ENCODE data around the gene KCNIP3. TPM values are rescaled to one million over a fixed set of nuclear protein-coding genes. Genes with fewer than 3 reads are reported as not detected.

KCNIP3 gene
- total RNA-seq, 1 donor from 2014 or later, result not detected

- Mint-ChIP-seq H3K27ac (no peak overlapping the region), H3K9me3 (no peaks in the 10 kb centered on the region), H3K36me3 (ENCODE audit: low read depth) (no peaks in the 10 kb centered on the region), H3K4me3 (no peak overlapping the region), H3K27me3 (peaks cover 2% of the 10 kb centered on the region), H3K4me1 (no peaks in the 10 kb centered on the region)
- ChIA-PET CTCF (no interaction called here), POLR2A (no interaction called here)
- no peak for ATAC-seq (ENCODE audit: low read depth)
- no peak for TF ChIP-seq CTCF (IDR thresholded peaks at IDR 0.05)
- DNase-seq, result no peak
- intact Hi-C loops (cut with micrococcal nuclease), result no loop called here
These were observed 4.9 kb downstream of the KCNIP3 start for GRCh38 chr2:95301876-95302641.

- intact Hi-C loops (cut with micrococcal nuclease), result no loop called here
- ATAC-seq (ENCODE audit: low read depth) (no peak), DNase-seq (no peak)
- Mint-ChIP-seq H3K36me3 (ENCODE audit: low read depth) (no peaks in the 10 kb centered on the region), H3K9me3 (no peaks in the 10 kb centered on the region), H3K4me3 (no peak overlapping the region), H3K27me3 (peaks cover 2% of the 10 kb centered on the region), H3K4me1 (no peaks in the 10 kb centered on the region), H3K27ac (no peak overlapping the region)
- CTCF ChIA-PET, result no interaction called here
- no peak for TF ChIP-seq CTCF (IDR thresholded peaks at IDR 0.05)
- POLR2A ChIA-PET, result no interaction called here
These were observed 6.2 kb downstream of the KCNIP3 start for GRCh38 chr2:95303191-95303919.

- no peak for TF ChIP-seq CTCF (IDR thresholded peaks at IDR 0.05)
- no peaks in the 10 kb centered on the region for H3K36me3 Mint-ChIP-seq (ENCODE audit: low read depth)
- H3K4me3 Mint-ChIP-seq, result no peak overlapping the region
- ATAC-seq (ENCODE audit: low read depth) (no peak), DNase-seq (no peak)
- CTCF ChIA-PET, result no interaction called here
- no peaks in the 10 kb centered on the region for H3K9me3 Mint-ChIP-seq
- no peak overlapping the region for H3K27ac Mint-ChIP-seq
- POLR2A ChIA-PET, result no interaction called here
- intact Hi-C loops (cut with micrococcal nuclease), result no loop called here
- H3K27me3 Mint-ChIP-seq, result peaks cover 2% of the 10 kb centered on the region
- no peaks in the 10 kb centered on the region for H3K4me1 Mint-ChIP-seq
These were observed 8.4 kb downstream of the KCNIP3 start for GRCh38 chr2:95305380-95306061.

- H3K9me3 Mint-ChIP-seq, result no peaks in the 10 kb centered on the region
- no peaks in the 10 kb centered on the region for H3K4me1 Mint-ChIP-seq
- ChIA-PET POLR2A (no interaction called here), CTCF (no interaction called here)
- ATAC-seq (ENCODE audit: low read depth) (no peak), DNase-seq (no peak)
- intact Hi-C loops (cut with micrococcal nuclease), result no loop called here
- H3K4me3 Mint-ChIP-seq, result no peak overlapping the region
- TF ChIP-seq CTCF (IDR thresholded peaks at IDR 0.05), result no peak
- no peaks in the 10 kb centered on the region for H3K36me3 Mint-ChIP-seq (ENCODE audit: low read depth)
- H3K27ac Mint-ChIP-seq, result no peak overlapping the region
- H3K27me3 Mint-ChIP-seq, result peaks cover 2% of the 10 kb centered on the region
These were observed 9.3 kb downstream of the KCNIP3 start for GRCh38 chr2:95306336-95306895.

GRCh38 chr2:95307036-95307435 lies 9.9 kb downstream of the KCNIP3 start:
- no peak for ATAC-seq (ENCODE audit: low read depth)
- H3K27ac Mint-ChIP-seq, result no peak overlapping the region
- no peaks in the 10 kb centered on the region for H3K4me1 Mint-ChIP-seq
- no peak for DNase-seq
- peaks cover 2% of the 10 kb centered on the region for H3K27me3 Mint-ChIP-seq
- H3K4me3 Mint-ChIP-seq, result no peak overlapping the region
- ChIA-PET CTCF (no interaction called here), POLR2A (no interaction called here)
- H3K36me3 Mint-ChIP-seq (ENCODE audit: low read depth), result no peaks in the 10 kb centered on the region
- intact Hi-C loops (cut with micrococcal nuclease), result no loop called here
- TF ChIP-seq CTCF (IDR thresholded peaks at IDR 0.05), result no peak
- no peaks in the 10 kb centered on the region for H3K9me3 Mint-ChIP-seq
